ENCODE measurements around the gene CKS1B. TPM values are rescaled to one million over a fixed set of nuclear protein-coding genes. Genes with fewer than 3 reads are reported as not detected.
"Not testable (repeated sequence)": the region's sequence is repeated elsewhere in the genome, so short reads cannot be mapped to it uniquely, and the experiment has no call there.

CKS1B gene
- total RNA-seq, 1 donor from 2014 or later, result 30.4 TPM

- DNase-seq (ENCODE audit: low read depth in 2 of 2), result no peak
These were observed 10.8 kb upstream of the CKS1B start for GRCh38 chr1:154963643-154964042.

- no peak for DNase-seq (ENCODE audit: low read depth in 2 of 2)
These were observed 10.1 kb upstream of the CKS1B start for GRCh38 chr1:154964359-154964758.

GRCh38 chr1:154966111-154966510 is 8.4 kb upstream of the CKS1B start:
- DNase-seq (ENCODE audit: low read depth in 2 of 2), result no peak

GRCh38 chr1:154967331-154967950 is 7.0 kb upstream of the CKS1B start:
- DNase-seq (ENCODE audit: low read depth in 2 of 2), result peak; percentile 21 to 47

GRCh38 chr1:154968731-154969130 is 5.8 kb upstream of the CKS1B start:
- DNase-seq (ENCODE audit: low read depth in 2 of 2), result no peak

- DNase-seq (ENCODE audit: low read depth in 2 of 2), result peak in 1 of 2 donors; percentile 13
These were observed 5.2 kb upstream of the CKS1B start for GRCh38 chr1:154969246-154969645.

- DNase-seq (ENCODE audit: low read depth in 2 of 2), result peak; percentile 17 to 59
These were observed 4.5 kb upstream of the CKS1B start for GRCh38 chr1:154969860-154970452.

- DNase-seq (ENCODE audit: low read depth in 2 of 2), result peak; percentile 91 to 97
These were observed 3.7 kb upstream of the CKS1B start, which contains the start of gene SHC1 for GRCh38 chr1:154970631-154971340. TSS of gene SHC1 (minus strand) at chr1:154970747. CDS start at chr1:154970526, 221 bp downstream.

- DNase-seq (ENCODE audit: low read depth in 2 of 2), result peak; percentile 38 to 53
These were observed 3.0 kb upstream of the CKS1B start for GRCh38 chr1:154971341-154971998.

GRCh38 chr1:154972213-154972516 is 2.3 kb upstream of the CKS1B start:
- peak in 1 of 2 donors; percentile 44 for DNase-seq (ENCODE audit: low read depth in 2 of 2)

- peak; percentile 59 to 93 for DNase-seq (ENCODE audit: low read depth in 2 of 2)
These were observed 1.8 kb upstream of the CKS1B start for GRCh38 chr1:154972517-154973343.

- peak; percentile 97 to 98 for DNase-seq (ENCODE audit: low read depth in 2 of 2)
These were observed 958 bp upstream of the CKS1B start for GRCh38 chr1:154973344-154974101.

GRCh38 chr1:154974808-154975408 is 427 bp downstream of the CKS1B start:
- peak; percentile 95 to 96 for DNase-seq (ENCODE audit: low read depth in 2 of 2)

- DNase-seq (ENCODE audit: low read depth in 2 of 2), result peak; percentile 69 to 75
These were observed 1.1 kb downstream of the CKS1B start for GRCh38 chr1:154975409-154976059.

GRCh38 chr1:154977762-154978161 is 3.3 kb downstream of the CKS1B start:
- not testable (repeated sequence) for DNase-seq (ENCODE audit: low read depth in 2 of 2)

GRCh38 chr1:154978360-154978759 is 3.9 kb downstream of the CKS1B start:
- no peak for DNase-seq (ENCODE audit: low read depth in 2 of 2)

GRCh38 chr1:154982341-154982740 is 7.9 kb downstream of the CKS1B start:
- DNase-seq (ENCODE audit: low read depth in 2 of 2), result no peak

- peak; percentile 100 for DNase-seq (ENCODE audit: low read depth in 2 of 2)
These were observed 8.6 kb downstream of the CKS1B start, which contains the start of gene FLAD1 for GRCh38 chr1:154982897-154983648. TSS of gene FLAD1 (plus strand) at chr1:154983344. CDS start at chr1:154983695, 351 bp downstream.
